CD14-positive monocyte (primary cell): ENCODE measurements around the gene MISP. TPM values are rescaled to one million over a fixed set of nuclear protein-coding genes. Genes with fewer than 3 reads are reported as not detected.

Source experiments
- DNase-seq, 3 donors: peaks; one replicate each; pipeline ENCODE4 v3.0.0-alpha.2; 2011 to 2022
- H2AFZ ChIP-seq: 2 replicates; pipeline ENCODE4 v1.6.0; 2012; ENCODE audit warnings: mild to moderate bottlenecking, low read depth, low read length, inconsistent platforms; ENCODE audit not compliant: insufficient read depth, poor library complexity, severe bottlenecking
- H3K27ac ChIP-seq, 2 donors: 1 replicate in 1 of 2; 2 replicates in 1 of 2; pipeline ENCODE4 v1.5.1; 2012 to 2013; ENCODE audit warnings: low read length in 2 of 2, control low read depth in 1 of 2, inconsistent platforms in 1 of 2, low read depth in 1 of 2, mild to moderate bottlenecking in 1 of 2
- H3K27me3 ChIP-seq, 2 donors: one replicate each; pipeline versions ENCODE4 v1.6.0 to v1.6.1; 2011 to 2013; ENCODE audit warnings: low read length in 2 of 2; ENCODE audit not compliant: control insufficient read depth in 2 of 2, insufficient read depth in 2 of 2
- H3K36me3 ChIP-seq, 2 donors: replicated peaks in 1 of 2; 1 replicate in 1 of 2; 2 replicates in 1 of 2; pipeline versions ENCODE4 v1.5.1 to v1.6.1; 2012 to 2013; ENCODE audit warnings: low read length in 2 of 2, control low read depth in 1 of 2, inconsistent platforms in 1 of 2, mild to moderate bottlenecking in 1 of 2; ENCODE audit not compliant: insufficient read depth in 2 of 2, control insufficient read depth in 1 of 2
- H3K4me1 ChIP-seq, 2 donors: 1 replicate in 1 of 2; 2 replicates in 1 of 2; pipeline versions ENCODE4 v1.5.1 to v1.6.1; 2012 to 2013; ENCODE audit warnings: low read length in 2 of 2, control low read depth in 1 of 2, inconsistent platforms in 1 of 2, mild to moderate bottlenecking in 1 of 2, moderate library complexity in 1 of 2; ENCODE audit not compliant: insufficient read depth in 2 of 2, control insufficient read depth in 1 of 2
- H3K4me2 ChIP-seq: replicated peaks from 2 replicates; pipeline ENCODE3; 2012; ENCODE audit warnings: low read length, moderate library complexity, mild to moderate bottlenecking; ENCODE audit not compliant: poor library complexity, severe bottlenecking; ENCODE audit errors: extremely low read depth
- H3K4me3 ChIP-seq, 3 experiments: fragments of 200-600 bp in 1 of 3; sonication (generic) in 1 of 3; replicated peaks in 1 of 3; 1 replicate in 2 of 3; 2 replicates in 1 of 3; pipeline ENCODE4 v1.5.1; 2011 to 2013; ENCODE audit warnings: low read length in 3 of 3, mild to moderate bottlenecking in 3 of 3, control low read depth in 2 of 3, low read depth in 2 of 3, inconsistent platforms in 1 of 3, moderate library complexity in 1 of 3
- H3K79me2 ChIP-seq: 2 replicates; pipeline ENCODE4 v1.6.0; 2012; ENCODE audit warnings: mild to moderate bottlenecking, control low read depth, inconsistent platforms, low read length, moderate library complexity; ENCODE audit not compliant: insufficient read depth
- H3K9ac ChIP-seq: 2 replicates; pipeline ENCODE4 v1.6.0; 2017; ENCODE audit warnings: low read length, mild to moderate bottlenecking; ENCODE audit not compliant: insufficient read depth, poor library complexity, severe bottlenecking
- H3K9me3 ChIP-seq, 2 donors: replicated peaks in 1 of 2; 1 replicate in 1 of 2; 2 replicates in 1 of 2; pipeline versions ENCODE4 v1.5.1 to v1.6.1; 2012 to 2013; ENCODE audit warnings: low read length in 2 of 2, control low read depth in 1 of 2; ENCODE audit not compliant: control insufficient read depth in 1 of 2, insufficient read depth in 1 of 2
- H4K20me1 ChIP-seq: 2 replicates; pipeline ENCODE4 v1.6.0; 2012; ENCODE audit warnings: mild to moderate bottlenecking, low read length, control low read depth, moderate library complexity; ENCODE audit not compliant: insufficient read depth
- H3K27ac Mint-ChIP-seq, 7 donors: one replicate each; pipeline ENCODE4 v1.8.0; 2020; ENCODE audit warnings: mild to moderate bottlenecking in 7 of 7, mixed read lengths in 7 of 7, moderate library complexity in 6 of 7, inconsistent platforms in 2 of 7
- H3K27me3 Mint-ChIP-seq, 3 donors: one replicate each; pipeline ENCODE4 v1.8.0; 2021 to 2022; ENCODE audit warnings: low read depth in 3 of 3, mild to moderate bottlenecking in 3 of 3, mixed read lengths in 3 of 3, moderate library complexity in 3 of 3, inconsistent platforms in 1 of 3
- H3K36me3 Mint-ChIP-seq, 2 donors: one replicate each; pipeline ENCODE4 v1.8.0; 2020; ENCODE audit warnings: mixed read lengths in 2 of 2, inconsistent platforms in 1 of 2, mild to moderate bottlenecking in 1 of 2
- H3K4me1 Mint-ChIP-seq: one replicate; pipeline ENCODE4 v1.8.0; 2020; ENCODE audit warnings: mild to moderate bottlenecking, mixed read lengths
- H3K4me3 Mint-ChIP-seq, 2 donors: one replicate each; pipeline ENCODE4 v1.8.0; 2020; ENCODE audit warnings: mild to moderate bottlenecking in 2 of 2, mixed read lengths in 2 of 2, moderate library complexity in 1 of 2
- H3K9me3 Mint-ChIP-seq, 7 donors: one replicate each; pipeline ENCODE4 v1.8.0; 2020 to 2022; ENCODE audit warnings: mixed read lengths in 7 of 7, mild to moderate bottlenecking in 6 of 7, moderate library complexity in 6 of 7, inconsistent platforms in 2 of 7
- WGBS: methylation state at CpG from one replicate; pipeline ENCODE4 v1.1.5; 2013; ENCODE audit warnings: missing lambda C conversion rate; ENCODE audit not compliant: insufficient coverage; 5-methylcytosine and 5-hydroxymethylcytosine counted together
- intact Hi-C, 2 donors: fragments of 100-400 bp; cut with micrococcal nuclease; formaldehyde crosslinking; loops; one replicate each; pipeline versions ENCODE4 v1.15.0 to v1.15.1; 2023
- polyA plus RNA-seq, 3 donors: library from polyadenylated mRNA; depleted of rRNA in 1 of 3; unstranded in 2 of 3; stranded (reverse) in 1 of 3; fragments of 300-500 nt in 2 of 3; fragments of >200 nt in 1 of 3; fragmentation: Illumina TruSeq in 2 of 3; gene quantifications; 1 replicate in 2 of 3; 2 replicates in 1 of 3; pipeline ENCODE4 v1.2.3, GENCODE V29; 2012 to 2021
- TF ChIP-seq, protein P1 (sequence below): fragments of 200-600 bp; IDR thresholded peaks from one replicate; pipeline ENCODE4 v1.8.0; 2022; ENCODE audit warnings: antibody characterized with exemption, mild to moderate bottlenecking

Gene MISP
- polyA plus RNA-seq, 3 donors: not detected

DNA sequence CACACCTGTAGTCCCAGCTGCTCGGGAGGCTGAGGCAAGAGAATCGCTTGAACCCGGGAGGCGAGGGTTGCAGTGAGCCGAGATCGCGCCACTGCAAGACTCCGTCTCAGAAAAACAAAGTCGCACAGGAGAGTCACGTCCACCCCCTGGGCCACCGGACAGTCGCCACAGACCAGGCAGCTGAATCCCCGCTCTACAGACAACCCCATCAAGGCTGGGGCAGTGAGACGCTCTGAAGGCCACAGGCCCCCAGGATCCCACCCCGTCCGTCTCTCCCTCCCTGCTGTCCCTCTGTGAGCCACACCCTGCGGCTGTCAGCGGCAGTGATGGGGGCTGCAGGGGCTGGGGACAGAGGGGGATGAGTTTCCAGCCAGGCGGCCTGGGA is 30.9 kb downstream of the MISP start:
- intact Hi-C loops: no loop called here
- no peak overlapping the region for H3K9ac ChIP-seq
- H3K4me3 Mint-ChIP-seq: no peak overlapping the region

DNA sequence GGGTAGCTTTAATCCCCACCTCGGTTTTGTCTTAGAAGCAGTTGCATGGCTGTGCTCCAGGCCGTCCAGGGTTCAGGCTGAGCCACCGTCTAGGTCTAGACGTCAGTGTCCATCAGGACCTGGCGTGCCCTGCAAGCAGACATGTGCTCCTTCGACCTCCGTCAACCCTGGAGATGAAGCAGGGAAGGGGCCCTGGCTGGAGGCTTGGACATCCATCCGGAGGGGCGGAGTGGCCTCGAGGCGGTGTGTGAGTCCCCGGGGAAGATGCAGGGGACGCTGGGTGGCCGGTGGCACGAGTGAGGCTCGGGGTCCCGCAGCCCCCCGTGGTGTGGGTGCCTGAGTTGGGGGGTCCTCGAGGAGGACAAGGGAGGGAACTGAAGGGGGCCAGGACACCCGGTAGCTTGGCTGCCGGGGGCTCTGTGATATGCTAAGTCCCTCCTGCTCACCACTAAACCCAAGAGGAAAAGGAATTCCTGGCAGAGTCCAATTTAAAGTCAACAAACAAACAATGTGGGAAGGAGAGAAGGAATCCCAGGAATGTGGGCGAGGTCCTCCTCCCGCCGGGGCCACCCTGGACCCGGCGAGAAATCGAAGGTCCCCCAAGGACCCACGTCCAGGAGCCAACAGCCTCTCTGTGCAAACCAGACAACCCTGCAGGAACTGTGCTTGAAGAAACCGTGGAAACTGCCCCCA is 31.4 kb downstream of the MISP start:
- Histone ChIP-seq H2AFZ (no peak overlapping the region), H3K36me3 (no peaks in the 10 kb centered on the region), H3K4me2 (no peak overlapping the region), H3K4me1 (no peaks in the 10 kb centered on the region), H3K9ac (no peak overlapping the region), H4K20me1 (no peaks in the 10 kb centered on the region), H3K4me3 (no peak overlapping the region), H3K79me2 (no peaks in the 10 kb centered on the region), H3K27ac (no peak overlapping the region), H3K9me3 (no peaks in the 10 kb centered on the region), H3K27me3 (peaks cover 0 to 2% of the 10 kb centered on the region in 2 donors)
- WGBS: 82% methylated on average over 23 of the region's 29 CpGs
- Mint-ChIP-seq H3K36me3 (no peaks in the 10 kb centered on the region), H3K9me3 (peaks cover 0 to 4% (median 0%) of the 10 kb centered on the region in 7 donors), H3K27ac (no peak overlapping the region), H3K27me3 (peaks cover 13 to 21% (median 18%) of the 10 kb centered on the region in 3 donors), H3K4me1 (peaks cover 2% of the 10 kb centered on the region), H3K4me3 (no peak overlapping the region)
- no peak for DNase-seq
- intact Hi-C loops: no loop called here
- TF ChIP-seq, protein P1, sequence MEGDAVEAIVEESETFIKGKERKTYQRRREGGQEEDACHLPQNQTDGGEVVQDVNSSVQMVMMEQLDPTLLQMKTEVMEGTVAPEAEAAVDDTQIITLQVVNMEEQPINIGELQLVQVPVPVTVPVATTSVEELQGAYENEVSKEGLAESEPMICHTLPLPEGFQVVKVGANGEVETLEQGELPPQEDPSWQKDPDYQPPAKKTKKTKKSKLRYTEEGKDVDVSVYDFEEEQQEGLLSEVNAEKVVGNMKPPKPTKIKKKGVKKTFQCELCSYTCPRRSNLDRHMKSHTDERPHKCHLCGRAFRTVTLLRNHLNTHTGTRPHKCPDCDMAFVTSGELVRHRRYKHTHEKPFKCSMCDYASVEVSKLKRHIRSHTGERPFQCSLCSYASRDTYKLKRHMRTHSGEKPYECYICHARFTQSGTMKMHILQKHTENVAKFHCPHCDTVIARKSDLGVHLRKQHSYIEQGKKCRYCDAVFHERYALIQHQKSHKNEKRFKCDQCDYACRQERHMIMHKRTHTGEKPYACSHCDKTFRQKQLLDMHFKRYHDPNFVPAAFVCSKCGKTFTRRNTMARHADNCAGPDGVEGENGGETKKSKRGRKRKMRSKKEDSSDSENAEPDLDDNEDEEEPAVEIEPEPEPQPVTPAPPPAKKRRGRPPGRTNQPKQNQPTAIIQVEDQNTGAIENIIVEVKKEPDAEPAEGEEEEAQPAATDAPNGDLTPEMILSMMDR: no peak

More for the DNA sequence above, 30.9 kb downstream of the MISP start:
- no peak for DNase-seq
- Histone ChIP-seq H3K27me3 (peaks cover 0 to 2% of the 10 kb centered on the region in 2 donors), H3K4me1 (no peaks in the 10 kb centered on the region), H3K9me3 (no peaks in the 10 kb centered on the region), H3K27ac (no peak overlapping the region), H3K36me3 (no peaks in the 10 kb centered on the region), H3K4me3 (no peak overlapping the region), H3K4me2 (no peak overlapping the region), H3K79me2 (no peaks in the 10 kb centered on the region), H2AFZ (no peak overlapping the region), H4K20me1 (no peaks in the 10 kb centered on the region)
- 98% methylated on average over 10 of the region's 19 CpGs for WGBS
- TF ChIP-seq, protein P1: no peak
- H3K27me3 Mint-ChIP-seq: peaks cover 11 to 21% (median 18%) of the 10 kb centered on the region in 3 donors
- H3K36me3 Mint-ChIP-seq: no peaks in the 10 kb centered on the region
- H3K9me3 Mint-ChIP-seq: peaks cover 0 to 4% (median 0%) of the 10 kb centered on the region in 7 donors
- no peak overlapping the region for H3K27ac Mint-ChIP-seq
- peaks cover 2% of the 10 kb centered on the region for H3K4me1 Mint-ChIP-seq
